KOPT-K1 (cell line): ENCODE data around the gene WNT4.

ENCODE experiments used
- H3K27ac ChIP-seq: fragments of 200-600 bp; sonication (generic); 2 replicates; pipeline ENCODE4 v1.5.1; 2016; ENCODE audit warnings: antibody characterized with exemption, mild to moderate bottlenecking, low read depth, low read length; ENCODE audit not compliant: poor library complexity, severe bottlenecking
- H3K36me3 ChIP-seq: fragments of 200-600 bp; sonication (generic); 2 replicates; pipeline ENCODE4 v1.5.1; 2017; ENCODE audit warnings: antibody characterized with exemption, mild to moderate bottlenecking, low read length, moderate library complexity; ENCODE audit not compliant: insufficient read depth
- H3K9me3 ChIP-seq: fragments of 200-600 bp; sonication (generic); 2 replicates; pipeline ENCODE4 v1.5.1; 2017; ENCODE audit warnings: antibody characterized with exemption, low read length, mild to moderate bottlenecking; ENCODE audit not compliant: insufficient read depth, poor library complexity, severe bottlenecking

WNT4 gene

GRCh38 chr1:22171951-22172715 lies 29.2 kb upstream of the WNT4 start:
- H3K36me3 ChIP-seq = no peaks in the 10 kb centered on the region
- H3K9me3 ChIP-seq = no peaks in the 10 kb centered on the region

GRCh38 chr1:22169816-22170215 lies 26.9 kb upstream of the WNT4 start:
- Histone ChIP-seq H3K27ac (no peak overlapping the region), H3K36me3 (no peaks in the 10 kb centered on the region), H3K9me3 (no peaks in the 10 kb centered on the region)

More at GRCh38 chr1:22171951-22172715, 29.2 kb upstream of the WNT4 start:
- no peak overlapping the region for H3K27ac ChIP-seq

GRCh38 chr1:22168412-22168973 lies 25.6 kb upstream of the WNT4 start:
- Histone ChIP-seq H3K27ac (no peak overlapping the region), H3K9me3 (no peaks in the 10 kb centered on the region), H3K36me3 (no peaks in the 10 kb centered on the region)

GRCh38 chr1:22166439-22166838 lies 23.5 kb upstream of the WNT4 start:
- no peak overlapping the region for H3K27ac ChIP-seq
- H3K36me3 ChIP-seq = no peaks in the 10 kb centered on the region
- no peaks in the 10 kb centered on the region for H3K9me3 ChIP-seq

- no peaks in the 10 kb centered on the region for H3K9me3 ChIP-seq
- H3K27ac ChIP-seq = no peak overlapping the region
- no peaks in the 10 kb centered on the region for H3K36me3 ChIP-seq
Measured at GRCh38 chr1:22164841-22165808, 22.2 kb upstream of the WNT4 start.

GRCh38 chr1:22163564-22163963 lies 20.7 kb upstream of the WNT4 start:
- Histone ChIP-seq H3K27ac (no peak overlapping the region), H3K36me3 (no peaks in the 10 kb centered on the region), H3K9me3 (no peaks in the 10 kb centered on the region)

GRCh38 chr1:22163137-22163536 lies 20.2 kb upstream of the WNT4 start:
- H3K9me3 ChIP-seq = no peaks in the 10 kb centered on the region
- no peak overlapping the region for H3K27ac ChIP-seq
- H3K36me3 ChIP-seq = no peaks in the 10 kb centered on the region

- Histone ChIP-seq H3K36me3 (no peaks in the 10 kb centered on the region), H3K9me3 (no peaks in the 10 kb centered on the region), H3K27ac (no peak overlapping the region)
Measured at GRCh38 chr1:22159891-22160290, 17.0 kb upstream of the WNT4 start.

GRCh38 chr1:22158654-22159053 lies 15.8 kb upstream of the WNT4 start:
- Histone ChIP-seq H3K27ac (no peak overlapping the region), H3K36me3 (no peaks in the 10 kb centered on the region), H3K9me3 (no peaks in the 10 kb centered on the region)

GRCh38 chr1:22157359-22157966 lies 14.6 kb upstream of the WNT4 start:
- Histone ChIP-seq H3K9me3 (no peaks in the 10 kb centered on the region), H3K27ac (no peak overlapping the region), H3K36me3 (no peaks in the 10 kb centered on the region)

- no peaks in the 10 kb centered on the region for H3K9me3 ChIP-seq
- no peak overlapping the region for H3K27ac ChIP-seq
- no peaks in the 10 kb centered on the region for H3K36me3 ChIP-seq
Measured at GRCh38 chr1:22155517-22155916, 12.6 kb upstream of the WNT4 start.

- H3K27ac ChIP-seq = no peak overlapping the region
- H3K36me3 ChIP-seq = no peaks in the 10 kb centered on the region
- no peaks in the 10 kb centered on the region for H3K9me3 ChIP-seq
Measured at GRCh38 chr1:22154626-22155025, 11.7 kb upstream of the WNT4 start.

GRCh38 chr1:22153660-22154437 lies 11.0 kb upstream of the WNT4 start:
- H3K27ac ChIP-seq = no peak overlapping the region
- H3K36me3 ChIP-seq = no peaks in the 10 kb centered on the region
- no peaks in the 10 kb centered on the region for H3K9me3 ChIP-seq

- H3K36me3 ChIP-seq = no peaks in the 10 kb centered on the region
- H3K9me3 ChIP-seq = no peaks in the 10 kb centered on the region
- no peak overlapping the region for H3K27ac ChIP-seq
Measured at GRCh38 chr1:22150923-22151322, 8.0 kb upstream of the WNT4 start.
